Measurements from ENCODE around the gene ARHGAP18. TPM values are rescaled to one million over a fixed set of nuclear protein-coding genes. Genes with fewer than 3 reads are reported as not detected.

The ARHGAP18 gene
- total and polyA plus RNA-seq, 2 of the 13 experiments (the other 11 are each of a cell fraction or from before 2014, with no cell fraction given), result 58.2 to 115 TPM

GRCh38 chr6:129643176-129643575 lies 66.8 kb downstream of the ARHGAP18 start:
- no peak for ATAC-seq
- no peak for DNase-seq (ENCODE audit: low spot score)
- intact Hi-C loops (cut with micrococcal nuclease; ENCODE audit: unreplicated experiment), result loop anchor here (5.0 kb wide), 1 partner anchor 64 kb away; no protein-coding TSS in a partner anchor
- no peaks in the 10 kb centered on the region for H3K27me3 ChIP-seq (ENCODE audit: control insufficient read depth in 1 of 2, insufficient read depth in 2 of 2, low read length in 2 of 2)
- H3K79me2 ChIP-seq (ENCODE audit: insufficient read depth, low read length), result peaks cover 86% of the 10 kb centered on the region
- no peaks in the 10 kb centered on the region for H4K20me1 ChIP-seq (ENCODE audit: insufficient read depth, low read length)
- peak overlapping the region; percentile 68 for H3K27ac ChIP-seq (ENCODE audit: extremely low read length, insufficient read depth, low read length)
- no peaks in the 10 kb centered on the region for H3K9me3 ChIP-seq (ENCODE audit: low read length)
- CTCF ChIA-PET (ENCODE audit: low intra/inter-chr PET ratio, low total read pairs), result no interaction called here
- FAIRE-seq, result no peak
- POLR2A ChIA-PET, result interaction anchor here (1.4 to 1.9 kb wide), 2 partner anchors 67 to 74 kb away, joined by 3 to 4 read pairs; partner anchors contain the start of gene ARHGAP18
- H3K9ac ChIP-seq (ENCODE audit: insufficient read depth, low read depth, low read length), result no peak overlapping the region
- WGBS (ENCODE audit: low lambda C conversion rate), result 98% methylated on average over 3 of the region's 3 CpGs
- H3K4me1 ChIP-seq (ENCODE audit: insufficient read depth, low read length), result peaks cover 92% of the 10 kb centered on the region
- no peak overlapping the region for H3K4me3 ChIP-seq (replicated peaks in 1 of 3; ENCODE audit: insufficient read depth in 1 of 3, low read depth in 2 of 3, low read length in 3 of 3)
- H3K36me3 ChIP-seq (replicated peaks in 1 of 2; ENCODE audit: control insufficient read depth in 1 of 2, insufficient read depth in 2 of 2, low read length in 2 of 2), result peaks cover 5 to 28% of the 10 kb centered on the region in 2 experiments
- no TSS peak for BruUV-seq (replicated peaks)
- in situ Hi-C loops (cut with HindIII; ENCODE audit: extremely low pct_ligation_motif_present, low pct_unique_long_range_greater_than_20kb), result no loop called here
- no peak overlapping the region for H3K4me2 ChIP-seq (ENCODE audit: low read depth, low read length)
- TF ChIP-seq NFRKB (IDR thresholded peaks at IDR 0.05) (no peak), SRY (CRISPR knock-in tag; IDR thresholded peaks at IDR 0.05) (no peak), THYN1 (CRISPR knock-in tag; IDR thresholded peaks at IDR 0.05; ENCODE audit: borderline replicate concordance, low read depth) (no peak), ATM (IDR thresholded peaks at IDR 0.05; ENCODE audit: borderline replicate concordance) (no peak), IKZF1 (IDR thresholded peaks at IDR 0.05) (no peak), ARNT2 (CRISPR knock-in tag; IDR thresholded peaks at IDR 0.05; ENCODE audit: low read depth) (no peak), ZNF274 (CRISPR knock-in tag; IDR thresholded peaks at IDR 0.05) (no peak), RCOR2 (CRISPR knock-in tag; IDR thresholded peaks at IDR 0.05) (no peak)
- H2AFZ ChIP-seq (ENCODE audit: low read length), result no peak overlapping the region

- ChIA-PET CTCF (ENCODE audit: low intra/inter-chr PET ratio, low total read pairs) (no interaction called here), POLR2A (interaction anchor here (1.2 to 1.4 kb wide), 2 partner anchors 42 to 68 kb away, joined by 3 read pairs; partner anchors contain the start of gene ARHGAP18)
- Histone ChIP-seq H2AFZ (ENCODE audit: low read length) (no peak overlapping the region), H3K27me3 (ENCODE audit: control insufficient read depth in 1 of 2, insufficient read depth in 2 of 2, low read length in 2 of 2) (no peaks in the 10 kb centered on the region), H3K9me3 (ENCODE audit: low read length) (no peaks in the 10 kb centered on the region), H4K20me1 (ENCODE audit: insufficient read depth, low read length) (no peaks in the 10 kb centered on the region; the same call in 1 of the 2 replicates), H3K4me2 (ENCODE audit: low read depth, low read length) (no peak overlapping the region), H3K4me3 (replicated peaks in 1 of 3; ENCODE audit: insufficient read depth in 1 of 3, low read depth in 2 of 3, low read length in 3 of 3) (no peak overlapping the region), H3K27ac (ENCODE audit: extremely low read length, insufficient read depth, low read length) (no peak overlapping the region), H3K4me1 (ENCODE audit: insufficient read depth, low read length) (peaks cover 92% of the 10 kb centered on the region), H3K9ac (ENCODE audit: insufficient read depth, low read depth, low read length) (no peak overlapping the region), H3K79me2 (ENCODE audit: insufficient read depth, low read length) (peaks cover 80% of the 10 kb centered on the region), H3K36me3 (replicated peaks in 1 of 2; ENCODE audit: control insufficient read depth in 1 of 2, insufficient read depth in 2 of 2, low read length in 2 of 2) (peaks cover 5 to 36% of the 10 kb centered on the region in 2 experiments)
- no peak for DNase-seq (ENCODE audit: low spot score)
- intact Hi-C loops (cut with micrococcal nuclease; ENCODE audit: unreplicated experiment), result loop anchor here (5.0 kb wide), 1 partner anchor 65 kb away; no protein-coding TSS in a partner anchor
- no peak for TF ChIP-seq LCORL (IDR thresholded peaks at IDR 0.05)
- no peak for TF ChIP-seq LCORL (CRISPR knock-in tag; IDR thresholded peaks at IDR 0.05)
- peak; percentile 87 for TF ChIP-seq ZNF121 (CRISPR knock-in tag; IDR thresholded peaks at IDR 0.05)
- TF ChIP-seq ZSCAN22 (CRISPR knock-in tag; IDR thresholded peaks at IDR 0.05), result no peak
- no peak for TF ChIP-seq ZNF407 (CRISPR knock-in tag; IDR thresholded peaks at IDR 0.05; ENCODE audit: not compliant biosample characterization)
- in situ Hi-C loops (cut with HindIII; ENCODE audit: extremely low pct_ligation_motif_present, low pct_unique_long_range_greater_than_20kb), result no loop called here
- ATAC-seq, result no peak
- BruUV-seq (replicated peaks), result no TSS peak
- FAIRE-seq, result no peak
These were observed 67.7 kb downstream of the ARHGAP18 start for GRCh38 chr6:129642322-129642721.
